ENCODE data around the gene TTLL5.

GRCh38 chr14:75718199-75718598, 57.2 kb downstream of the TTLL5 start:
- no peak for TF ChIP-seq EZH2 (IDR thresholded peaks at IDR 0.05; ENCODE audit: low read length, unreplicated experiment)
- TF ChIP-seq CTCF (conservative IDR thresholded peaks at IDR 0.05; ENCODE audit: low read depth, low read length), result no peak

All from PC-3 (cell line).